Keratinocyte (primary cell): ENCODE results near the gene FBLN1. TPM values are rescaled to one million over a fixed set of nuclear protein-coding genes. Genes with fewer than 3 reads are reported as not detected.

ENCODE experiments used
- DNase-seq: peaks from one replicate; pipeline ENCODE4 v3.0.0-alpha.2; 2011; ENCODE audit warnings: low read depth, missing footprints, low spot score
- FAIRE-seq: peaks from 2 replicates; lab custom pipeline; 2011; peaks lifted over from hg19 to GRCh38; lab: Jason Lieb, UNC
- H2AFZ ChIP-seq: 2 replicates; pipeline ENCODE4 v1.6.0; 2012; ENCODE audit warnings: low read length, control low read depth, inconsistent platforms; ENCODE audit not compliant: control insufficient read depth
- H3K27ac ChIP-seq: 2 replicates; pipeline ENCODE4 v1.5.1; 2011; ENCODE audit warnings: low read length; ENCODE audit not compliant: control insufficient read depth, insufficient read depth
- H3K27me3 ChIP-seq: 3 replicates; pipeline ENCODE4 v1.6.0; 2011; ENCODE audit warnings: low read length; ENCODE audit not compliant: control insufficient read depth, insufficient read depth; ENCODE audit errors: extremely low read depth
- H3K36me3 ChIP-seq, 2 experiments: 2 replicates in 1 of 2; 3 replicates in 1 of 2; pipeline ENCODE4 v1.5.1; 2011; ENCODE audit warnings: low read length in 2 of 2, mild to moderate bottlenecking in 1 of 2; ENCODE audit not compliant: control insufficient read depth in 2 of 2, insufficient read depth in 2 of 2; ENCODE audit errors: extremely low read depth in 1 of 2
- H3K4me1 ChIP-seq: 3 replicates; pipeline ENCODE4 v1.5.1; 2011; ENCODE audit warnings: low read length; ENCODE audit not compliant: control insufficient read depth, insufficient read depth; ENCODE audit errors: extremely low read depth
- H3K4me2 ChIP-seq: 3 replicates; pipeline ENCODE4 v1.6.0; 2011; ENCODE audit warnings: low read depth, low read length; ENCODE audit not compliant: control insufficient read depth, insufficient read depth; ENCODE audit errors: extremely low read depth
- H3K4me3 ChIP-seq, 3 experiments: fragments of 200-600 bp in 1 of 3; sonication (generic) in 1 of 3; 2 replicates in 2 of 3; 3 replicates in 1 of 3; pipeline ENCODE4 v1.5.1; 2011 to 2016; ENCODE audit warnings: low read length in 3 of 3, mild to moderate bottlenecking in 3 of 3, control low read depth in 2 of 3, inconsistent platforms in 1 of 3, low read depth in 1 of 3, mixed read lengths in 1 of 3, mixed run types in 1 of 3, moderate library complexity in 1 of 3; ENCODE audit not compliant: control insufficient read depth in 2 of 3, insufficient read depth in 2 of 3; ENCODE audit errors: extremely low read depth in 1 of 3
- H3K79me2 ChIP-seq: 2 replicates; pipeline ENCODE4 v1.6.0; 2012; ENCODE audit warnings: low read length; ENCODE audit not compliant: control insufficient read depth, insufficient read depth
- H3K9ac ChIP-seq: 3 replicates; pipeline ENCODE4 v1.6.0; 2011; ENCODE audit warnings: low read length; ENCODE audit not compliant: control insufficient read depth, insufficient read depth; ENCODE audit errors: extremely low read depth
- H3K9me1 ChIP-seq: 3 replicates; pipeline ENCODE4 v1.6.0; 2011; ENCODE audit warnings: low read length; ENCODE audit not compliant: control insufficient read depth, insufficient read depth; ENCODE audit errors: extremely low read depth
- H3K9me3 ChIP-seq: 2 replicates; pipeline ENCODE4 v1.5.1; 2012; ENCODE audit warnings: low read depth, low read length; ENCODE audit not compliant: control insufficient read depth
- H4K20me1 ChIP-seq: 3 replicates; pipeline ENCODE4 v1.6.0; 2011; ENCODE audit warnings: low read length; ENCODE audit not compliant: control insufficient read depth, insufficient read depth; ENCODE audit errors: extremely low read depth
- CTCF ChIP-seq, 3 experiments: IDR thresholded peaks in 1 of 3; conservative IDR thresholded peaks in 1 of 3; optimal IDR thresholded peaks in 1 of 3; 2 replicates in 2 of 3; 3 replicates in 1 of 3; pipeline versions ENCODE3 to v1.5.1; 2011; ENCODE audit warnings: low read length in 3 of 3, mild to moderate bottlenecking in 3 of 3, moderate library complexity in 2 of 3, control low read depth in 1 of 3, inconsistent platforms in 1 of 3; ENCODE audit not compliant: insufficient read depth in 2 of 3; ENCODE audit errors: extremely low read depth in 1 of 3
- EZH2 ChIP-seq: IDR thresholded peaks from one replicate; pipeline ENCODE4 v1.6.1; 2012; ENCODE audit warnings: inconsistent platforms, mild to moderate bottlenecking, low read length, moderate library complexity
- dilution Hi-C: fragments of 300-500 bp; cut with MboI; formaldehyde crosslinking; loops from one replicate; pipeline ENCODE4 v1.7.0; 2020; ENCODE audit warnings: low sequenced_read_pairs; ENCODE audit not compliant: extremely low pct_ligation_motif_present
- polyA plus RNA-seq, 5 experiments: library from polyadenylated mRNA; depleted of rRNA in 3 of 5; stranded (reverse) in 3 of 5; stranded (forward) in 1 of 5; unstranded in 1 of 5; fragments of >200 nt; gene quantifications; 1 replicate in 1 of 5; 2 replicates in 3 of 5; 3 replicates in 1 of 5; pipeline versions ENCODE4 v1.2.1 to v1.2.3, GENCODE V29; 2011 to 2012; ENCODE audit warnings: missing spikeins in 2 of 5, low read depth in 1 of 5, low replicate concordance in 1 of 5

FBLN1 gene
- polyA plus RNA-seq, 1 donor (not counting 4 experiments of a cell fraction or from before 2014, with no cell fraction given): 13.7 TPM

- FAIRE-seq (no peak), DNase-seq (no peak)
- Histone ChIP-seq H4K20me1 (no peaks in the 10 kb centered on the region), H2AFZ (no peak overlapping the region), H3K79me2 (no peaks in the 10 kb centered on the region), H3K4me3 (no peak overlapping the region), H3K9me3 (no peaks in the 10 kb centered on the region), H3K27me3 (no peaks in the 10 kb centered on the region), H3K4me2 (no peak overlapping the region), H3K27ac (no peak overlapping the region), H3K9me1 (no peaks in the 10 kb centered on the region), H3K9ac (no peak overlapping the region), H3K4me1 (peaks cover 9% of the 10 kb centered on the region), H3K36me3 (no peaks in the 10 kb centered on the region)
- TF ChIP-seq EZH2 (no peak), CTCF (optimal IDR thresholded peaks at IDR 0.05 in 1 of 3, IDR thresholded peaks at IDR 0.05 in 1 of 3, conservative IDR thresholded peaks at IDR 0.05 in 1 of 3; ENCODE audit: extremely low read depth in 1 of 3, insufficient read depth in 2 of 3, low read length in 3 of 3) (no peak)
- dilution Hi-C loops: no loop called here
Observed at GRCh38 chr22:45490836-45491235, 11.8 kb upstream of the FBLN1 start.

GRCh38 chr22:45491841-45492240, 10.8 kb upstream of the FBLN1 start:
- dilution Hi-C loops: no loop called here

More at GRCh38 chr22:45491841-45492240, 10.8 kb upstream of the FBLN1 start:
- no peaks in the 10 kb centered on the region for H3K9me3 ChIP-seq
- H2AFZ ChIP-seq: no peak overlapping the region
- no peak for DNase-seq
- FAIRE-seq: no peak
- H3K4me2 ChIP-seq: no peak overlapping the region
- H3K4me1 ChIP-seq: peaks cover 9% of the 10 kb centered on the region
- H3K27me3 ChIP-seq: no peaks in the 10 kb centered on the region
- no peak overlapping the region for H3K9ac ChIP-seq
- H4K20me1 ChIP-seq: no peaks in the 10 kb centered on the region
- no peaks in the 10 kb centered on the region for H3K79me2 ChIP-seq
- no peaks in the 10 kb centered on the region for H3K36me3 ChIP-seq
- H3K4me3 ChIP-seq: no peak overlapping the region
- H3K9me1 ChIP-seq: no peaks in the 10 kb centered on the region
- no peak overlapping the region for H3K27ac ChIP-seq
- TF ChIP-seq CTCF (optimal IDR thresholded peaks at IDR 0.05 in 1 of 3, IDR thresholded peaks at IDR 0.05 in 1 of 3, conservative IDR thresholded peaks at IDR 0.05 in 1 of 3; ENCODE audit: extremely low read depth in 1 of 3, insufficient read depth in 2 of 3, low read length in 3 of 3) (no peak), EZH2 (no peak)
